Inflammatory macrophage treated with lipopolysaccharide for 1 hour (primary cell): ENCODE results near the gene NPAS4.
"Not testable (repeated sequence)": the region's sequence is repeated elsewhere in the genome, so short reads cannot be mapped to it uniquely, and the experiment has no call there.

Experiments used
- DNase-seq, 2 donors: peaks; one replicate each; pipeline ENCODE4 v3.0.0-alpha.2; 2020 to 2022

NPAS4 gene

GRCh38 chr11:66420671-66421476 lies at the start of gene NPAS4:
Gene NPAS4, plus strand, starts transcription at chr11:66421035. Its CDS starts 145 bp downstream, at chr11:66421180.
- no peak for DNase-seq

GRCh38 chr11:66371627-66372415 lies 49.0 kb upstream of the NPAS4 start, which contains the start of gene SLC29A2:
Gene SLC29A2, minus strand, starts transcription at chr11:66371760. Its CDS starts 169 bp downstream, at chr11:66371591.
- DNase-seq = no peak

- DNase-seq = no peak
Measured at GRCh38 chr11:66373265-66373664, 47.6 kb upstream of the NPAS4 start.

- DNase-seq = not testable (repeated sequence)
Measured at GRCh38 chr11:66373690-66374287, 47.0 kb upstream of the NPAS4 start.

GRCh38 chr11:66380264-66380663 lies 40.6 kb upstream of the NPAS4 start:
- peak in 1 of 2 donors; percentile 16 for DNase-seq

GRCh38 chr11:66384316-66384715 lies 36.5 kb upstream of the NPAS4 start:
- DNase-seq = not testable (repeated sequence)

- peak; percentile 58 to 98 for DNase-seq
Measured at GRCh38 chr11:66386171-66387069, 34.4 kb upstream of the NPAS4 start.

GRCh38 chr11:66388780-66389386 lies 32.0 kb upstream of the NPAS4 start:
- DNase-seq = peak; percentile 58 to 84

- no peak for DNase-seq
Measured at GRCh38 chr11:66391322-66391721, 29.5 kb upstream of the NPAS4 start.

- no peak for DNase-seq
Measured at GRCh38 chr11:66393954-66394353, 26.9 kb upstream of the NPAS4 start.

- no peak for DNase-seq
Measured at GRCh38 chr11:66407651-66408050, 13.2 kb upstream of the NPAS4 start.

- peak; percentile 56 to 98 for DNase-seq
Measured at GRCh38 chr11:66408488-66409214, 12.2 kb upstream of the NPAS4 start.

GRCh38 chr11:66409226-66409625 lies 11.6 kb upstream of the NPAS4 start:
- DNase-seq = no peak

GRCh38 chr11:66410191-66410590 lies 10.6 kb upstream of the NPAS4 start:
- DNase-seq = no peak

- no peak for DNase-seq
Measured at GRCh38 chr11:66411323-66411722, 9.5 kb upstream of the NPAS4 start.

- no peak for DNase-seq
Measured at GRCh38 chr11:66412110-66412509, 8.7 kb upstream of the NPAS4 start.

GRCh38 chr11:66413167-66413566 lies 7.7 kb upstream of the NPAS4 start:
- DNase-seq = no peak

GRCh38 chr11:66414120-66414934 lies 6.5 kb upstream of the NPAS4 start:
- no peak for DNase-seq

- no peak for DNase-seq
Measured at GRCh38 chr11:66415423-66415822, 5.4 kb upstream of the NPAS4 start.

- DNase-seq = no peak
Measured at GRCh38 chr11:66417000-66417399, 3.8 kb upstream of the NPAS4 start.
